Endothelial cell of hepatic sinusoid (primary cell): ENCODE data around the gene KCNAB2.

Experiments used
- in situ Hi-C: cut with HindIII; loops from 2 replicates; pipeline ENCODE4 v1.10.0; 2017; ENCODE audit warnings: low sequenced_read_pairs

KCNAB2 gene

GRCh38 chr1:6142036-6142621 is 96.4 kb downstream of the KCNAB2 start:
- in situ Hi-C loops, result no loop called here

- in situ Hi-C loops, result no loop called here
These were observed 97.0 kb downstream of the KCNAB2 start for GRCh38 chr1:6142734-6143133.

GRCh38 chr1:6143395-6143794 is 97.7 kb downstream of the KCNAB2 start:
- in situ Hi-C loops, result no loop called here

- in situ Hi-C loops, result no loop called here
These were observed 98.5 kb downstream of the KCNAB2 start for GRCh38 chr1:6144175-6144574.

- in situ Hi-C loops, result no loop called here
These were observed 99.1 kb downstream of the KCNAB2 start for GRCh38 chr1:6144647-6145395.

- in situ Hi-C loops, result no loop called here
These were observed 99.7 kb downstream of the KCNAB2 start for GRCh38 chr1:6145396-6145750.

- in situ Hi-C loops, result no loop called here
These were observed 100.2 kb downstream of the KCNAB2 start for GRCh38 chr1:6145864-6146410.

GRCh38 chr1:6148497-6149241 is 103.0 kb downstream of the KCNAB2 start:
- in situ Hi-C loops, result no loop called here

GRCh38 chr1:6149597-6149996 is 103.9 kb downstream of the KCNAB2 start:
- in situ Hi-C loops, result no loop called here

- in situ Hi-C loops, result no loop called here
These were observed 104.6 kb downstream of the KCNAB2 start for GRCh38 chr1:6150006-6150938.
